Pancreas (tissue), 10 donors: Measurements from ENCODE around the gene SLC35A2. TPM values are rescaled to one million over a fixed set of nuclear protein-coding genes. Genes with fewer than 3 reads are reported as not detected.
A peak's percentile ranks its signal among the peaks of the same experiment; 100 is the strongest.

Experiments used
- ATAC-seq, 4 donors: fragments of 200-7000 bp; cut with Tn5 transposase; one replicate each; pipeline versions ENCODE4 v1.8.0 to v1.9.1; 2020; ENCODE audit warnings: mild to moderate bottlenecking in 4 of 4, moderate library complexity in 4 of 4
- DNase-seq, 6 donors: peaks; one replicate each; pipeline ENCODE4 v3.0.0-alpha.2; 2020
- FAIRE-seq: peaks from 2 replicates; lab custom pipeline; 2012; peaks lifted over from hg19 to GRCh38; lab: Jason Lieb, UNC
- H3K27ac ChIP-seq, 4 donors: fragments of 200-600 bp; sonication (generic); 1 replicate in 3 of 4; 2 replicates in 1 of 4; pipeline versions ENCODE4 v1.5.0 to v1.8.0; 2020
- H3K27me3 ChIP-seq, 4 donors: fragments of 200-600 bp; one replicate each; pipeline ENCODE4 v1.8.0; 2021
- H3K36me3 ChIP-seq, 3 donors: fragments of 200-600 bp; sonication (generic) in 1 of 3; one replicate each; pipeline versions ENCODE4 v1.5.0 to v1.8.0; 2020 to 2021
- H3K4me1 ChIP-seq, 3 donors: fragments of 200-600 bp; one replicate each; pipeline ENCODE4 v1.8.0; 2021
- H3K4me3 ChIP-seq, 4 donors: fragments of 200-600 bp; sonication (generic) in 2 of 4; one replicate each; pipeline versions ENCODE4 v1.5.0 to v1.8.0; 2020 to 2021
- H3K9me3 ChIP-seq, 4 donors: fragments of 200-600 bp; one replicate each; pipeline ENCODE4 v1.8.0; 2021
- WGBS, 2 donors: extraction: QIAGEN DNeasy Blood & Tissue Kit; methylation state at CpG; one replicate each; pipeline ENCODE4 v1.1.7; 2013; 5-methylcytosine and 5-hydroxymethylcytosine counted together
- intact Hi-C, 3 donors: fragments of 100-400 bp; cut with DNase I; formaldehyde crosslinking; loops; one replicate each; pipeline versions ENCODE4 v1.11.1 to v1.14.2; 2022
- polyA plus RNA-seq, 2 donors: library from polyadenylated mRNA; stranded (reverse); fragments of 200-250 nt; gene quantifications; one replicate each; pipeline ENCODE4 v1.2.3, GENCODE V29; 2013
- total RNA-seq, 6 donors: library from RNA; stranded (reverse); fragmentation: NEBNext Ultra II Directional in 4 of 6; extraction: Animal tissue kit (Norgen Biotek cat#: 25700) in 4 of 6; gene quantifications; one replicate each; pipeline versions ENCODE4 v1.2.1 to v1.2.4, GENCODE V29; 2021 to 2023
- TF ChIP-seq, protein P1 (sequence below), 4 donors: fragments of 200-600 bp; sonication (generic) in 3 of 4; IDR thresholded peaks; one replicate each; pipeline versions ENCODE4 v1.5.0 to v1.8.0; 2021; ENCODE audit warnings: antibody characterized with exemption in 4 of 4
- donor health status: healthy with polysubstance abuse.
- donor health status: DM: no; HTN: no; CAD: no; lungs with moderate emphysema.
- donor health status: DM: no; HTN: no; CAD: no.
- donor health status: control.
- donor health status: control.
- donor health status: Bipolar disorder and iron deficiency.
- donor health status: DM: yes; HTN: yes; CAD: no.
- donor health status: DM: no; HTN: no; CAD: no.
- donor health status: DM: no; HTN: no; CAD: no.
- donor health status: DM: yes; HTN: yes; CAD: no.

Gene SLC35A2
- total and polyA plus RNA-seq, 8 donors: 7.1 to 20.6 (median 14.6) TPM

DNA sequence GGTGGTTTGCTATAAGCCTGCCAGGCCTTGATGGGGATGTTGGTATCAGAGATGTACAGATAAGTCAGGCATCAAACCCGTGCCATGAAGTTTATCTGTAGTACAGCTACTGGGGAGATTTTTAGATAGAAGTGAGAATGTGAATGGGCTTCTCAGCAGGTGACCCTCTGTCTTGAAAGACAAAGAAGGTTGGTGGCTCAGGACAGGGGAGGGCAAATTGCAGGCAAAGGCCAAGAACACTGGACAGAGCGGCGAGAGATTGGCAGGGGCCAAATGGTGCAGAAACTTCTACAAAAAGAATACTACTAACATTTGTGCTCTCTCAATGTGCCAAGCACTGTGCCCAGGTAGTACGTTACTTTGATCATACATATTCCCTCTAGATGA, 9.3 kb upstream of the SLC35A2 start:
- DNase-seq (no peak), FAIRE-seq (no peak), ATAC-seq (no peak)
- H3K36me3 ChIP-seq: no peaks in the 10 kb centered on the region
- H3K27me3 ChIP-seq: peaks cover 0 to 4% (median 0%) of the 10 kb centered on the region in 4 donors
- intact Hi-C loops: no loop called here
- H3K4me1 ChIP-seq: no peaks in the 10 kb centered on the region
- WGBS, 2 donors: 68 to 83% methylated on average over 4 of the region's 4 CpGs
- no peak overlapping the region for H3K4me3 ChIP-seq
- H3K27ac ChIP-seq: no peak overlapping the region
- TF ChIP-seq, protein P1, sequence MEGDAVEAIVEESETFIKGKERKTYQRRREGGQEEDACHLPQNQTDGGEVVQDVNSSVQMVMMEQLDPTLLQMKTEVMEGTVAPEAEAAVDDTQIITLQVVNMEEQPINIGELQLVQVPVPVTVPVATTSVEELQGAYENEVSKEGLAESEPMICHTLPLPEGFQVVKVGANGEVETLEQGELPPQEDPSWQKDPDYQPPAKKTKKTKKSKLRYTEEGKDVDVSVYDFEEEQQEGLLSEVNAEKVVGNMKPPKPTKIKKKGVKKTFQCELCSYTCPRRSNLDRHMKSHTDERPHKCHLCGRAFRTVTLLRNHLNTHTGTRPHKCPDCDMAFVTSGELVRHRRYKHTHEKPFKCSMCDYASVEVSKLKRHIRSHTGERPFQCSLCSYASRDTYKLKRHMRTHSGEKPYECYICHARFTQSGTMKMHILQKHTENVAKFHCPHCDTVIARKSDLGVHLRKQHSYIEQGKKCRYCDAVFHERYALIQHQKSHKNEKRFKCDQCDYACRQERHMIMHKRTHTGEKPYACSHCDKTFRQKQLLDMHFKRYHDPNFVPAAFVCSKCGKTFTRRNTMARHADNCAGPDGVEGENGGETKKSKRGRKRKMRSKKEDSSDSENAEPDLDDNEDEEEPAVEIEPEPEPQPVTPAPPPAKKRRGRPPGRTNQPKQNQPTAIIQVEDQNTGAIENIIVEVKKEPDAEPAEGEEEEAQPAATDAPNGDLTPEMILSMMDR (IDR thresholded peaks at IDR 0.05): no peak
- H3K9me3 ChIP-seq: no peaks in the 10 kb centered on the region

DNA sequence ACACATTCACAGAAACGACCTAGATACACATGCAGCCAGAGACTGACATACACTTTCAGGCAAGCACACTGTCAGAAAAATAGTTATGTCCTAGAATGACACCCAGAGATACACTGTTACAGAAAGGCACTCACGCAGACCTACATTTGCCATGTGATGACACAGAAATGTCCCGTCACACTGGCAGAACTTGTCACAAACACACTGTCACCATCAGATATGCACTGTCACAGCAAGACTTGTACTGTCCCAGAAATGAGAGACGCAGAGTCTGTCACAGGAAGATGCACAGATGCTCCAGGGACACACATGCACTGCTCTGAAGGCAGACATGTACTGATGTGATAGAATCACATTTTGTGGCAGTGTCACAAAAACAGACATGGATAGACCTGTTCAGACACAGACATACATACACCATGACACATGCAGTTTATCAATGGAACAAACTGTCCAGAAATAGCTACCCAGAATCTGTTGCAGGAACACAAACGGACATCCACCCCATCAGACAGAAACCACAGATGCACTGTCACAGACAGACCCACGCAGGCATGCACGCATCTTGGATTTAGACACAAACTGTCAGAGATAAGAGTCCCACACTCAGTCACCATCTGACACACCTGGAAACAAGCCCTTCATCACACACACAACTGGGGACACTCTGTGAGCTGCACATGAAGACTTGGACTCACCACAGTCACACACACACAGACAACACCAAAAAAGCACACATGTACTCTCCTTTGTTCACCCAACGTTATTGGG, 8.7 kb upstream of the SLC35A2 start:
- FAIRE-seq: no peak
- TF ChIP-seq, protein P1 (IDR thresholded peaks at IDR 0.05): no peak
- no peak overlapping the region for H3K27ac ChIP-seq

DNA sequence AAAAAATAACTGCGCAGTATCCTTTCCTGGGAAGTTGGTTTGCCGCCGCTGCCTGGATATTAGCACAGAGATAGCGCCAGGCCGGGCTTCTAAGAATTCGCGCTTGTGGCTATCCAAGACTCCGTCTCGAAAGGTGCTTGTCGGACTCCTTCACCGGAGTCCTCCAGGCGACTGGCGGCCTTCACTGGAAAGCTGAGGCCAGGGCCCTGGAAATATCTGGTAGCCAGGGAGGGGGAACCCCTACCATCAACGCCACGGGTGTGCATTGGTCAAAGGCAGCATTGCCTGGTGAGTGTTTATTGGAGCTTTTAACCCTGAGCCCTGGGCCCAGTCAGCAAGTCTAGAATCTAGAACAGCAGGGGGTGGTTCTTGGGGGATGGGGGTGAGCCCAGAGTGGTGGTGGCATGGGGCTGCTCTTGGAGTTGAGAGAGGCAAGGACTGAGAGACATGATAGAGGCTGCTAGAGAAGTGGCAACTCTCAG, 8.0 kb upstream of the SLC35A2 start:
- Histone ChIP-seq H3K4me3 (peak overlapping the region in 2 of 4 donors; percentile 49 to 57), H3K36me3 (no peaks in the 10 kb centered on the region), H3K9me3 (no peaks in the 10 kb centered on the region), H3K27me3 (peaks cover 0 to 4% (median 0%) of the 10 kb centered on the region in 4 donors), H3K4me1 (no peaks in the 10 kb centered on the region), H3K27ac (peak overlapping the region in 3 of 4 donors; percentile 72 to 78 (median 75))
- TF ChIP-seq, protein P1 (IDR thresholded peaks at IDR 0.05): no peak
- 1 to 33% methylated on average over 15 of the region's 15 CpGs for WGBS, 2 donors
- intact Hi-C loops: no loop called here
- ATAC-seq (peak; percentile 14 to 21 (median 19)), FAIRE-seq (no peak), DNase-seq (peak in 1 of 6 donors; percentile 46)

More for the DNA sequence above, 8.7 kb upstream of the SLC35A2 start:
- no peaks in the 10 kb centered on the region for H3K36me3 ChIP-seq
- H3K9me3 ChIP-seq: no peaks in the 10 kb centered on the region
- 46 to 51% methylated on average over 8 of the region's 8 CpGs for WGBS, 2 donors
- intact Hi-C loops: no loop called here
- no peak overlapping the region for H3K4me3 ChIP-seq
- DNase-seq (no peak), ATAC-seq (no peak)
- no peaks in the 10 kb centered on the region for H3K4me1 ChIP-seq
- H3K27me3 ChIP-seq: peaks cover 0 to 4% (median 0%) of the 10 kb centered on the region in 4 donors

DNA sequence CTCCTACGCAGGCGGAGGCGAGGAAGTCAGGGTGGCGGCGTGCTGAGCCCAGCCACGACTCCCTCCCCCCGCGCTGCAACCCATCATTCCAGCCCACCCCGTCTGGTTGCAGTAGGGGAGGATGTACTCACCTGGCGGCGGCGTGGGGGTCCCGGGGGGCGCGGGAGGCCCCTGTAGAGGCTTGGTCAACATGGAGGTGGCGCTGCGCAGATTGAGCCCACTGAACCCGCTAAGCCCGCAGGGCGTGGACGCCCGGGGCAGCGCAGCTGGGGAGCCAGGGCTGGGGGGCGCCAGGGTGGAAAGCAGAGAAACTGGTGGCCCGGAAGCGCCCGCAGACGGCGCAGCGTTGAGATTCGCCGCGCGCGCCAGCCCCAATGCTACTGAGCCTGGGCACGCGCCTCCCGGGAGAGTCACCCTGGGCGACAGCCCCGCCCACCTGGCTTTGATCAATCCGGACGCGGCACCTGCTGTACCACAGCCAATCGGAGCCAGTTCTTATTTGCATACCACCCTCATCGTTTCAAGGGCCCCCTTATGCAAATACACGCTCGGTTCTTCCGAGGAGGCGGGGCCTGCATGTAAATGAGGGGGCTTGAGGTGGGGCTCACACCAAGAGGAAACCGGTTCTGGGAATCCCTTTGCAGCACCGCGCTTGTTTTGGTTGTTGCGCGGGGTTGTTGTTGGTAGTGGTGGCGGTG, 7.3 kb upstream of the SLC35A2 start, which contains the start of gene PIM2:
Gene PIM2 (minus strand): TSS at position 382 of the 698 bp plus-strand sequence. CDS start 190 bp downstream, at position 192.
- DNase-seq (peak; percentile 88 to 95 (median 92)), FAIRE-seq (peak; percentile 96), ATAC-seq (peak; percentile 84 to 92 (median 90))
- H3K36me3 ChIP-seq: no peaks in the 10 kb centered on the region
- H3K4me1 ChIP-seq: no peaks in the 10 kb centered on the region
- intact Hi-C loops: no loop called here
- H3K9me3 ChIP-seq: no peaks in the 10 kb centered on the region
- peak within 1 kb of the TSS; percentile 33 to 57 (median 43) for H3K4me3 ChIP-seq
- TF ChIP-seq, protein P1 (IDR thresholded peaks at IDR 0.05): no peak
- peaks cover 0 to 4% (median 0%) of the 10 kb centered on the region in 4 donors for H3K27me3 ChIP-seq
- 1 to 22% methylated on average over 41 to 55 of the region's 55 CpGs for WGBS, 2 donors
- H3K27ac ChIP-seq: peak within 1 kb of the TSS; percentile 57 to 78 (median 74)
